Measurements from ENCODE around the gene ZNF780A. TPM values are rescaled to one million over a fixed set of nuclear protein-coding genes. Genes with fewer than 3 reads are reported as not detected.
"Not testable (repeated sequence)": the region's sequence is repeated elsewhere in the genome, so short reads cannot be mapped to it uniquely, and the experiment has no call there.

Gene ZNF780A
- polyA plus RNA-seq, 1 experiment, result 4.2 TPM

DNA sequence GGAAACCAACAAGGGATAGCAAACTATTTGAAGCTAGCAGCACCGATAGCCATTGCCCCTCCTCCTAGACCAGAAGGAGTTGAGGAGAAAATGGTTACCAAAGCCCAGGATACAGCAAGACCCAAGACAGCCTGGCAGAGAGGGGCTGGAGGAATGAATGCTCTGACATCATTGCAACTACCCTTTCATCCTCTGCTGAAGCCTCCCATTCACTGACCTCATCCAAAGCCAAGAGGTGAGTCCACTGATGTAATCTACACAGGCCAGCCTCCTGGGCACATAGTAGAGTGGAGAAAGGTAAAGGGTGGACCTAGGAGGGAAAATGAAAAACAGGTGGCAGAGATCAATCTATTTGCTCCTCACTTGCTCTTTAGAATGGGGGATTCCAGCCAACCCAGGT lies 42.7 kb upstream of the ZNF780A start:
- Histone ChIP-seq H3K4me3 (ENCODE audit: low read depth, low read length) (no peak overlapping the region), H3K27me3 (ENCODE audit: control insufficient read depth, insufficient read depth, low read length) (peaks cover 5% of the 10 kb centered on the region), H3K36me3 (ENCODE audit: control insufficient read depth, insufficient read depth, low read length) (no peaks in the 10 kb centered on the region)
- ChIA-PET CTCF (no interaction called here), POLR2A (no interaction called here)
- TF ChIP-seq, protein P1, sequence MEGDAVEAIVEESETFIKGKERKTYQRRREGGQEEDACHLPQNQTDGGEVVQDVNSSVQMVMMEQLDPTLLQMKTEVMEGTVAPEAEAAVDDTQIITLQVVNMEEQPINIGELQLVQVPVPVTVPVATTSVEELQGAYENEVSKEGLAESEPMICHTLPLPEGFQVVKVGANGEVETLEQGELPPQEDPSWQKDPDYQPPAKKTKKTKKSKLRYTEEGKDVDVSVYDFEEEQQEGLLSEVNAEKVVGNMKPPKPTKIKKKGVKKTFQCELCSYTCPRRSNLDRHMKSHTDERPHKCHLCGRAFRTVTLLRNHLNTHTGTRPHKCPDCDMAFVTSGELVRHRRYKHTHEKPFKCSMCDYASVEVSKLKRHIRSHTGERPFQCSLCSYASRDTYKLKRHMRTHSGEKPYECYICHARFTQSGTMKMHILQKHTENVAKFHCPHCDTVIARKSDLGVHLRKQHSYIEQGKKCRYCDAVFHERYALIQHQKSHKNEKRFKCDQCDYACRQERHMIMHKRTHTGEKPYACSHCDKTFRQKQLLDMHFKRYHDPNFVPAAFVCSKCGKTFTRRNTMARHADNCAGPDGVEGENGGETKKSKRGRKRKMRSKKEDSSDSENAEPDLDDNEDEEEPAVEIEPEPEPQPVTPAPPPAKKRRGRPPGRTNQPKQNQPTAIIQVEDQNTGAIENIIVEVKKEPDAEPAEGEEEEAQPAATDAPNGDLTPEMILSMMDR (IDR thresholded peaks at IDR 0.05; ENCODE audit: insufficient read depth, low read depth, low read length), result no peak
- DNase-seq (ENCODE audit: low read depth), result no peak

DNA sequence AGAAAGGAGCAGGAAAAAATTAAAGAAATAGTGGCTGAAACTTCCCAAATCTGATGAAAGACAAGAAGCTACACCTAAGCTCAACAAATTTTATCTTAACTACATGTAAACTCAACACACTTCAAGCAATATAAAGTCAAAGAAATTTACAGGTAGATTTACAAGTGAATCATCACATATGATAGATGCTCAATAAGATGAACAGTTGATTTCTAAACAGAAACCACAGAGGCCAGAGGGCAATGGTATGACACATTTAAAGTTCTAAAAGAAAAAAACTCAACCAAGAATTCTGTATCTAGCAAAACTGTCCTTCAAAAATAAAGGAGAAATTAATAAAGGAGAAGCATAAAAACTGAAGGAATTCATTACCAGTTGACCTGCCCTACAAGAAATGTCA lies 39.3 kb upstream of the ZNF780A start:
- CTCF ChIA-PET, result no interaction called here
- no peak for DNase-seq (ENCODE audit: low read depth)
- POLR2A ChIA-PET, result no interaction called here
- Histone ChIP-seq H3K4me3 (ENCODE audit: low read depth, low read length) (no peak overlapping the region), H3K36me3 (ENCODE audit: control insufficient read depth, insufficient read depth, low read length) (no peaks in the 10 kb centered on the region), H3K27me3 (ENCODE audit: control insufficient read depth, insufficient read depth, low read length) (peaks cover 1% of the 10 kb centered on the region; the same call in 1 of the 2 replicates)
- TF ChIP-seq, protein P1 (IDR thresholded peaks at IDR 0.05; ENCODE audit: insufficient read depth, low read depth, low read length), result no peak

DNA sequence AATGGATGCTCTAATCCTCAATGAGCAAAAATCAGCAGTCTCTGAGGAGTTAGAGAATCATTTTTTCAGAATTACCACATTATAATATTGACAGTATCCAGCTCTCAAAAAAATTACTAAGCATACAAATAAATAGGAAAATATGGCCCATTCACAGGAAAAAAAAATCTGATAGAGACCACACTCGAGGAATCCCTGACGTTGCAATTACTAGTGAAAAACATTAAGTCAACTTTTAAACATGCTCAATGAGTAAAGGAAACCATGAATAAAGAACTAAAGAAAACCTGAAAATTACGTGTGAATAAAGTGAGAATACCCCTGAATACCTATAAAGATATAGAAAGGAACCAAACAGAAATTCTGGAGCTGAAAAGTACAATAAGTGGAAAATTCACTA lies 38.7 kb upstream of the ZNF780A start:
- POLR2A ChIA-PET, result no interaction called here
- Histone ChIP-seq H3K4me3 (ENCODE audit: low read depth, low read length) (no peak overlapping the region), H3K36me3 (ENCODE audit: control insufficient read depth, insufficient read depth, low read length) (no peaks in the 10 kb centered on the region), H3K27me3 (ENCODE audit: control insufficient read depth, insufficient read depth, low read length) (peaks cover 1% of the 10 kb centered on the region; the same call in 1 of the 2 replicates)
- TF ChIP-seq, protein P1 (IDR thresholded peaks at IDR 0.05; ENCODE audit: insufficient read depth, low read depth, low read length), result no peak
- CTCF ChIA-PET, result no interaction called here
- no peak for DNase-seq (ENCODE audit: low read depth)

DNA sequence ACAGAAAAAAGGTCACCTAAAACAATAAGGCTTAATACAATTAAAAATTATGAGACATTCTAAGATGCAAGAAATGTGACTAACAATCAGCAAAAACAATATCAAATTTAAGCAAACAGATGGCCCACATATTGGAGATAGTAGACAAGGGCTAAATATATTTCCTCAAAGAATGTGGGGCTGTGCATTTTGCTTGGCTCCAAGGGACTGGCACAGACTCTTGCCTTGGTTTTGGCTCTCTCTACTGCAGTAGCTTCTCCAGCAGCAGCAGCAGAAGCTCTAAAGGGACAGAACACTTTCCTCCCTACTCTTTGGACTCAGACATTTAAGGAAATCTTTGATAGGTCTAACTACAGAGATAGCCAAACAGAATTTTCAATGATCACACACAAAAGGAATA lies 38.2 kb upstream of the ZNF780A start:
- no peak for DNase-seq (ENCODE audit: low read depth)
- TF ChIP-seq, protein P1 (IDR thresholded peaks at IDR 0.05; ENCODE audit: insufficient read depth, low read depth, low read length), result no peak
- Histone ChIP-seq H3K4me3 (ENCODE audit: low read depth, low read length) (no peak overlapping the region), H3K27me3 (ENCODE audit: control insufficient read depth, insufficient read depth, low read length) (peaks cover 1% of the 10 kb centered on the region; the same call in 1 of the 2 replicates), H3K36me3 (ENCODE audit: control insufficient read depth, insufficient read depth, low read length) (no peaks in the 10 kb centered on the region)
- ChIA-PET POLR2A (no interaction called here), CTCF (interaction anchor here (1.6 kb wide), 1 partner anchor 11 kb away, joined by 8 read pairs; no protein-coding TSS in a partner anchor)

DNA sequence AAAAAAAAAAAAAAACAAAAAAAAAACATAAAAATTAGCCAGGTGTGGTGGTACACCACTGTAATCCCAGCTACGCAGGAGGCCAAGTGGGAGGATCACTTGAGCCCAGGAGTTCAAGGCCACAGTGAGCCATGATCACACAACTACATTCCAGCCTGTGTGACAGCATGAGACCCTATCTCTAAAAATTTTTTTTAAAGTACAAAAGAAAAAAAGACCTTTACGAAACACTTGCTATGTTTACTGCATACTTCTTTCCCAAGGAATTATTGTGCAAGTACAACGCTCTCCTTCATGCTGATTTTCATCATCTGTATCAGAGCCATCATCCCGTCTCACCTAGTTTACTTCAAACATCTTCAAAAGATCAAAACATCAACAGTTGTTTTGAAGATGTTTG lies 28.6 kb upstream of the ZNF780A start:
- Histone ChIP-seq H3K4me3 (ENCODE audit: low read depth, low read length) (no peak overlapping the region), H3K27me3 (ENCODE audit: control insufficient read depth, insufficient read depth, low read length) (no peaks in the 10 kb centered on the region), H3K36me3 (ENCODE audit: control insufficient read depth, insufficient read depth, low read length) (no peaks in the 10 kb centered on the region)
- POLR2A ChIA-PET, result no interaction called here
- CTCF ChIA-PET, result no interaction called here
- TF ChIP-seq, protein P1 (IDR thresholded peaks at IDR 0.05; ENCODE audit: insufficient read depth, low read depth, low read length), result no peak
- DNase-seq (ENCODE audit: low read depth), result no peak

DNA sequence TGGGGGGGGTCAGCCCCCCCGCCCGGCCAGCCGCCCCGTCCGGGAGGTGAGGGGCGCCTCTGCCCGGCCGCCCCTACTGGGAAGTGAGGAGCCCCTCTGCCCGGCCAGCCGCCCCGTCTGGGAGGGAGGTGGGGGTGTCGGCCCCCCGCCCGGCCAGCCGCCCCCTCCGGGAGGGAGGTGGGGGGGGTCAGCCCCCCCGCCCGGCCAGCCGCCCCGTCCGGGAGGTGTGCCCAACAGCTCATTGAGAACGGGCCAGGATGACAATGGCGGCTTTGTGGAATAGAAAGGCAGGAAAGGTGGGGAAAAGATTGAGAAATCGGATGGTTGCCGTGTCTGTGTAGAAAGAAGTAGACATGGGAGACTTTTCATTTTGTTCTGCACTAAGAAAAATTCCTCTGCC lies 27.9 kb upstream of the ZNF780A start:
- POLR2A ChIA-PET; CTCF ChIA-PET; H3K27me3 ChIP-seq (ENCODE audit: control insufficient read depth, insufficient read depth, low read length); H3K4me3 ChIP-seq (ENCODE audit: low read depth, low read length); H3K36me3 ChIP-seq (ENCODE audit: control insufficient read depth, insufficient read depth, low read length); DNase-seq (ENCODE audit: low read depth): not testable (repeated sequence)
